ENCODE data around the gene EXOSC5.
"Not testable (repeated sequence)": the region's sequence is repeated elsewhere in the genome, so short reads cannot be mapped to it uniquely, and the experiment has no call there.

The EXOSC5 gene

DNA sequence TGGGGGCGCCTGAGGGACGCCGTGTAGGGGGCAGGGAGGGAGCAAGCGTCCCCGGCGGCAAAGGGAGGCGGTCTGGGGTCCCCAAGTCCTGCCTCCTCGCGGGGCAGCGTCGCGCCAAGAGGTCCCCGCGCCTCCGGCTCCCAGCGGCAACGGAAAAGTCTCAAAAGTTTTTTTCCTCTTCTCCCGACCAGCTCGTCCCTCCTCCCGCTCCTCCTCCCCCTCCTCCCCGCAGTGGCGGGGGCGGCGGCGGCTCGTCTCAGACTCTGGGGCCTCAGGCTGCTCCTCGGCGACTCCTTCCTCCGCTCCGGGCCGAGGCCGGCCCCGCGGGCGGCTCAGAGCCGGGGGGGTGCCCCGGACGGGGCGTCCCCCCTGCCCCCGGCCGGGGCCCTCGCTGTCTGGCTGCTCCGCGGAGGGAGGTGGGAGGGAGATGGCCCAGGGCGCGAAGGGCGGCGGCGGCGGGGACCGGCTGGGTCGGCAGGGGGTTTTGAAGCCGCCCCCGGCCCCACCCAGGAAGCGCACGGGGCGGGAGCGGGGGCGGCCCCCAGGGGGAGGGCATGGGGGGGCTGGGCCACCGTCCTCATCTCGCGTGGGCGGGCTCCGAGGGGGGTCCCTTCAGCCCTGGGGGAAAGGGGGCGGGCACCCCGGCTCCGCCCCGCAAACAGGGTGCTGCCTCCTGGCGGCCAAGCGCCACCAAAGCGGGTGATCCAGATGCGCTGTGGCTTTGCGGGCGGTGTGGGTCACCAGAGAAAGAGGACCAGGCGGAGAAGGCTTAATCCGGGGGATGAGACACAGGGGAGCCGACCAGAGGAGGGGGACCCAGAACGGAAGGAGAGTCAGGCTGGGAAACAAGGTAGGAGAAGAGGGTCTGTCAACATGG is 43.5 kb downstream of the EXOSC5 start, which contains the start of gene TGFB1:
TGFB1 (minus strand) TSS at position 457 of the 877 bp plus-strand sequence. CDS start 878 bp downstream, outside the sequence.
- TF ChIP-seq, protein P1, sequence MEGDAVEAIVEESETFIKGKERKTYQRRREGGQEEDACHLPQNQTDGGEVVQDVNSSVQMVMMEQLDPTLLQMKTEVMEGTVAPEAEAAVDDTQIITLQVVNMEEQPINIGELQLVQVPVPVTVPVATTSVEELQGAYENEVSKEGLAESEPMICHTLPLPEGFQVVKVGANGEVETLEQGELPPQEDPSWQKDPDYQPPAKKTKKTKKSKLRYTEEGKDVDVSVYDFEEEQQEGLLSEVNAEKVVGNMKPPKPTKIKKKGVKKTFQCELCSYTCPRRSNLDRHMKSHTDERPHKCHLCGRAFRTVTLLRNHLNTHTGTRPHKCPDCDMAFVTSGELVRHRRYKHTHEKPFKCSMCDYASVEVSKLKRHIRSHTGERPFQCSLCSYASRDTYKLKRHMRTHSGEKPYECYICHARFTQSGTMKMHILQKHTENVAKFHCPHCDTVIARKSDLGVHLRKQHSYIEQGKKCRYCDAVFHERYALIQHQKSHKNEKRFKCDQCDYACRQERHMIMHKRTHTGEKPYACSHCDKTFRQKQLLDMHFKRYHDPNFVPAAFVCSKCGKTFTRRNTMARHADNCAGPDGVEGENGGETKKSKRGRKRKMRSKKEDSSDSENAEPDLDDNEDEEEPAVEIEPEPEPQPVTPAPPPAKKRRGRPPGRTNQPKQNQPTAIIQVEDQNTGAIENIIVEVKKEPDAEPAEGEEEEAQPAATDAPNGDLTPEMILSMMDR (conservative IDR thresholded peaks at IDR 0.05; ENCODE audit: low read depth, low read length), result peak; percentile 79
- peak within 1 kb of the TSS; percentile 73 for H3K4me3 ChIP-seq (ENCODE audit: low read length)
- DNase-seq (ENCODE audit: low read depth), result no peak

DNA sequence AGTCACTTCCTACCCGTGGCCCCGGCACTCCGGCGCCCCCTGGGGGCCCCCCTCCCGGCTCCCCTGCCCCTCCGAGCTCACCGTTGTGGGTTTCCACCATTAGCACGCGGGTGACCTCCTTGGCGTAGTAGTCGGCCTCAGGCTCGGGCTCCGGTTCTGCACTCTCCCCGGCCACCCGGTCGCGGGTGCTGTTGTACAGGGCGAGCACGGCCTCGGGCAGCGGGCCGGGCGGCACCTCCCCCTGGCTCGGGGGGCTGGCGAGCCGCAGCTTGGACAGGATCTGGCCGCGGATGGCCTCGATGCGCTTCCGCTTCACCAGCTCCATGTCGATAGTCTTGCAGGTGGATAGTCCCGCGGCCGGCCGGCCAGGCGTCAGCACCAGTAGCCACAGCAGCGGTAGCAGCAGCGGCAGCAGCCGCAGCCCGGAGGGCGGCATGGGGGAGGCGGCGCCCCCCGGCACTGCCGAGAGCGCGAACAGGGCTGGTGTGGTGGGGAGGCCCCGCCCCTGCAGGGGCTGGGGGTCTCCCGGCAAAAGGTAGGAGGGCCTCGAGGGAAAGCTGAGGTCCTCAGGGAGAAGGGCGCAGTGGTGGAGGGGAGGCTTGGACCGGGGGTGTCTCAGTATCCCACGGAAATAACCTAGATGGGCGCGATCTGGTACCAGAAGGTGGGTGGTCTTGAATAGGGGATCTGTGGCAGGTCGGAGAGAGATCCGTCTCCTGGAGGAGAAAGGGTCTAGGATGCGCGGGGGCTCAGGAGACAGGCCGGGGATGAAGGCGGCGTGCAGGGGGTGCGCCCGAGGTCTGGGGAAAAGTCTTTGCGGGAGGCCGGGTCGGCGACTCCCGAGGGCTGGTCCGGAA is 44.3 kb downstream of the EXOSC5 start:
- no peak for DNase-seq (ENCODE audit: low read depth)
- TF ChIP-seq, protein P1 (conservative IDR thresholded peaks at IDR 0.05; ENCODE audit: low read depth, low read length), result peak; percentile 65
- H3K4me3 ChIP-seq (ENCODE audit: low read length), result peak overlapping the region; percentile 73

DNA sequence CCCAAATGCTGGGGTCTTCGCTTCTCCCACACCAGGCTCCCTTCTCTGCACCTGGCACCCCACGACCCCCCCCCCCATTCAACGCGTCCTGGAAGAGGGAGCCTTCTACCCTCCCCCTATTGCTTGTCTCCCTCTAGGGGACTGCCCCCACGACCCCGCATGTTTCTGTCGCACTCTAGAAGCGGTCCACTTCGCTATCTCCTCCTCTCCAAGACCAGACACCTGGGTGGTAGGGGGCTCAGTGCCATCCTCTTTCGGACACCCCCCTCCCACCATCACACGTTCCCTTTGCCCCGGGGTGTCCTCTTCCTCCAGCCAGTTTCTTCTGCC is 44.9 kb downstream of the EXOSC5 start:
- H3K4me3 ChIP-seq (ENCODE audit: low read length), result peak overlapping the region; percentile 73
- DNase-seq (ENCODE audit: low read depth), result no peak
- TF ChIP-seq, protein P1 (conservative IDR thresholded peaks at IDR 0.05; ENCODE audit: low read depth, low read length), result no peak

DNA sequence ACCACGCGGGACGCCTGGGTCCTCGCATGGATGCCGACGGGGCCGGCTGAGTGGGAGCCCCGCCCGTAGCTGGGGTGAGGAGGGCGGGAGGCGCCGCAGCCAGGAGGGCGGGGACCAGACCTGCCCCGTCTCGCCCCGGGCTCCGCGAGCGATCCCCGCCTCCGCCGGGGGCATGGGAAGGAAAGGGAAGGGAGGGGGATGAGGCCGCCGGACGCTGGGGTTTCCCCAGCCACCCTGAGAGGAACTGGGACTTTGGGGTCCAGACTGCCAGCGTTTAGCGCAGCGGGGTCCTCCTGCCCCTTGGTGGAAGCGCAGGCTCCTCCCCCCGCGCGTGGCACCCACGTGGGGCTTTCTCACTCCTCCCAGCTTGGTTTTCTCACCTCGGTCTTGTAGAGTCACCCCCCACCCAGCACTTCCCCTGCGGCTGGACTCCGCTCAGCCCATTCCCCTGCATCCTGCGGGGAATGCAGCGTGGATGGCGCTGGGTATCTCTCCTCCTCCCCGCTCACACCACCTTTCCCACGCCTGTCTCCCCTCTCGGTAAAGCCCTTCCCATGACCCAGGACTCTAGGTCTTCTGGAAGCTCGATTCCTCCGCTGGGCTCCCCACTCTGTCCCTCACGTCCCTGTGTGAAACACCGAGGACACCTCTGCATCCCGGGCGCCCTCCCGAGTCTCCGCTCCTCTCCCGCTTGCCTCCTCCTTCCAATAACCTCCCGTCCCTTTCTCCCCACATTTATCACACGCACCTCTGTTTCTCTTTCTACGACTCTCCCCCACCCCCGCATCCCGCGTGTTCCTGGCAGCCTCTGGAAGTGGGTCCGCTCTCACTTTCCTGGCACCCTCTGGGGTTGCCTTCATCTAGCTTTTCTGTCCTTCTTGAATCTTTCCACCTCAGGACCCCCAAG is 45.6 kb downstream of the EXOSC5 start:
- no peak for DNase-seq (ENCODE audit: low read depth)
- H3K4me3 ChIP-seq (ENCODE audit: low read length), result peak overlapping the region; percentile 73

DNA sequence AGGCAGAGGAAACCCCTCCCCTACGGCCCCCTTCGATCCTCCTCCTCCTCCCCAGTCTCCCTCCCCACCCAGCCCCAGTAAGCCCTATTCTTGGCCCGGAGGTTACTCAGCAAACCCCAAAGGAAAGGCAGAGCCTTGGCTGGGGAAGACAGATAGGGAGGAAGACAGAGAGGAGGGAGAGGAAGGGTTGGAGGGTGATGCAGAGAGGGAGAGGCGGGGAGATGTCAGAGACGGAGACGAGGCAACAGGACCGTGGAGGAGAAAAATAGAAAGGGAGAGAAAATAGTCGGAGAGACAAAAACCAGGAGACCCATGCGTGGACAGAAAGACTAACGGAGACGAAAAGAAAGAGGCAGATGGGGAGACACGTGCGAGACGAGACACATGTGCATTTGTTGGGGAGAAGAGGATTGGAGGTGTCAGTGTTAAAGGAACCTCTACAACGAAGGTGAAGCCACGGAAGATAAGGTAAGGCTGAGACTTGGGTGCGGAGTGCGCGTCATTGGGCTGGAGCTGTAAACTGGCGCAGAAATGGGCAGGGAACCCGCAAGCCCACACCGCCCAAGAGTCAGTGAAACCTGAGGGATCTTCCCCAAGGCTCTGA is 46.3 kb downstream of the EXOSC5 start:
- no peak for DNase-seq (ENCODE audit: low read depth)
- TF ChIP-seq, protein P1 (conservative IDR thresholded peaks at IDR 0.05; ENCODE audit: low read depth, low read length), result no peak
- H3K4me3 ChIP-seq (ENCODE audit: low read length), result peak overlapping the region; percentile 73

More for the DNA sequence above, 45.6 kb downstream of the EXOSC5 start:
- TF ChIP-seq, protein P1 (conservative IDR thresholded peaks at IDR 0.05; ENCODE audit: low read depth, low read length), result no peak

DNA sequence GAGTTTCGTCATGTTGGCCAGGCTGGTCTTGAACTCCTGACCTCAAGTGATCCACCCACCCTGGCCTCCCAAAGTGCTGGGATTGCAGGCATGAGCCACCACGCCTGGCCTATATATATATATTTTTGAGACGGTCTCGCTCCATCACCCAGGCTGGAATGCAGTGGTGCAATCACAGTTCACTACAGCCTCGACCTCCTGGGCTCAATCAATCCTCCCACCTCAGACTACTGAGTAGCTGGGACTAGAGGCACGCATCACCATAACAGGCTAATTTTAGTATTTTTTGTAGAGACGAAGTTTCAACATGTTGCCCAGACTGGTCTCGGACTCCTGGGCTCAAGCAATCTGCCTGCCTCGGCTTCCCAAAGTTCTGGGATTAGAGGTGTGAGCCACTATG is 50.2 kb downstream of the EXOSC5 start:
- not testable (repeated sequence) for DNase-seq (ENCODE audit: low read depth); H3K4me3 ChIP-seq (ENCODE audit: low read length)
